MCF 10A (cell line): ENCODE results near the gene LIPN. TPM values are rescaled to one million over a fixed set of nuclear protein-coding genes. Genes with fewer than 3 reads are reported as not detected.
A peak's percentile ranks its signal among the peaks of the same experiment; 100 is the strongest.

Experiments used
- BruUV-seq: library from RNA; stranded (reverse); fragments of 400-500 nt; replicated peaks from 2 replicates; lab custom pipeline; 2021; lab: Mats Ljungman, UMichigan
- CTCF ChIA-PET: fragments of 300-600 bp; sonication (Branson Sonifier 250); formaldehyde crosslinking; extraction: SDS; loops from one replicate; lab custom pipeline; 2021; ENCODE audit warnings: antibody characterized with exemption, inconsistent platforms; lab: Yijun Ruan, JAX
- POLR2A ChIA-PET: fragments of 300-600, 350-650 bp; sonication (Branson Sonifier 250); formaldehyde crosslinking; extraction: SDS; loops from one replicate; lab custom pipeline; 2020; ENCODE audit warnings: antibody characterized with exemption, inconsistent platforms; lab: Yijun Ruan, JAX
- DNase-seq: peaks from one replicate; pipeline ENCODE4 v3.0.0-alpha.2; 2018; ENCODE audit not compliant: unreplicated experiment
- H3K27ac Mint-ChIP-seq: one replicate; pipeline ENCODE4 v1.8.0; 2022; ENCODE audit warnings: mild to moderate bottlenecking, low read depth, mixed read lengths; ENCODE audit not compliant: unreplicated experiment
- H3K27me3 Mint-ChIP-seq: one replicate; pipeline ENCODE4 v1.8.0; 2022; ENCODE audit warnings: mixed read lengths; ENCODE audit not compliant: insufficient read depth, unreplicated experiment
- H3K36me3 Mint-ChIP-seq: one replicate; pipeline ENCODE4 v1.8.0; 2022; ENCODE audit warnings: mild to moderate bottlenecking, moderate library complexity, mixed read lengths; ENCODE audit not compliant: insufficient read depth, unreplicated experiment
- H3K4me1 Mint-ChIP-seq: one replicate; pipeline ENCODE4 v1.8.0; 2022; ENCODE audit warnings: mixed read lengths; ENCODE audit not compliant: insufficient read depth, unreplicated experiment
- H3K4me3 Mint-ChIP-seq: one replicate; pipeline ENCODE4 v1.8.0; 2022; ENCODE audit warnings: mild to moderate bottlenecking, moderate library complexity, mixed read lengths; ENCODE audit not compliant: unreplicated experiment
- H3K9me3 Mint-ChIP-seq: one replicate; pipeline ENCODE4 v1.8.0; 2022; ENCODE audit warnings: mixed read lengths; ENCODE audit not compliant: unreplicated experiment
- CTCF ChIP-seq: fragments of 200-600 bp; IDR thresholded peaks from one replicate; pipeline ENCODE4 v1.8.0; 2022; ENCODE audit warnings: antibody characterized with exemption, mild to moderate bottlenecking; ENCODE audit not compliant: unreplicated experiment
- intact Hi-C: fragments of 100-400 bp; cut with micrococcal nuclease; formaldehyde crosslinking; loops from 2 replicates; pipeline ENCODE4 v1.14.1; 2022
- total RNA-seq: library from RNA; stranded (reverse); gene quantifications from 2 replicates; pipeline ENCODE4 v1.2.3, GENCODE V29; 2022

Gene LIPN
- total RNA-seq, 1 experiment from 2014 or later, result not detected

- no TSS peak for BruUV-seq
- H3K27ac Mint-ChIP-seq, result no peak overlapping the region
- no peaks in the 10 kb centered on the region for H3K27me3 Mint-ChIP-seq
- ChIA-PET POLR2A (no interaction called here), CTCF (interaction anchor here (0.8 to 0.9 kb wide), 3 partner anchors 41 to 156 kb away, joined by 3 to 5 read pairs (median 3); no protein-coding TSS in a partner anchor)
- DNase-seq, result no peak
- no peaks in the 10 kb centered on the region for H3K4me1 Mint-ChIP-seq
- H3K36me3 Mint-ChIP-seq, result no peaks in the 10 kb centered on the region
- intact Hi-C loops, result no loop called here
- no peak overlapping the region for H3K4me3 Mint-ChIP-seq
- TF ChIP-seq CTCF, result no peak
- H3K9me3 Mint-ChIP-seq, result no peaks in the 10 kb centered on the region
Measured at GRCh38 chr10:88769384-88769783, 9.6 kb downstream of the LIPN start.

- CTCF ChIA-PET, result interaction anchor here (0.6 to 1.3 kb wide), 5 partner anchors 28 to 270 kb away, joined by 3 to 7 read pairs (median 4); no protein-coding TSS in a partner anchor
- BruUV-seq, result no TSS peak
- H3K4me3 Mint-ChIP-seq, result no peak overlapping the region
- no peak for TF ChIP-seq CTCF
- H3K4me1 Mint-ChIP-seq, result peaks cover 9% of the 10 kb centered on the region
- H3K9me3 Mint-ChIP-seq, result no peaks in the 10 kb centered on the region
- peak; percentile 29 for DNase-seq
- H3K36me3 Mint-ChIP-seq, result no peaks in the 10 kb centered on the region
- no peak overlapping the region for H3K27ac Mint-ChIP-seq
- POLR2A ChIA-PET, result interaction anchor here (0.9 to 1.5 kb wide), 3 partner anchors 11 to 215 kb away, joined by 3 to 6 read pairs (median 4); no protein-coding TSS in a partner anchor
- intact Hi-C loops, result no loop called here
- no peaks in the 10 kb centered on the region for H3K27me3 Mint-ChIP-seq
Measured at GRCh38 chr10:88781206-88781605, 21.4 kb downstream of the LIPN start.

GRCh38 chr10:88782222-88782621 is 22.4 kb downstream of the LIPN start:
- TF ChIP-seq CTCF, result no peak
- no peak for DNase-seq
- no peaks in the 10 kb centered on the region for H3K9me3 Mint-ChIP-seq
- H3K27me3 Mint-ChIP-seq, result no peaks in the 10 kb centered on the region
- POLR2A ChIA-PET, result no interaction called here
- H3K4me3 Mint-ChIP-seq, result no peak overlapping the region
- CTCF ChIA-PET, result interaction anchor here (1.3 kb wide), 1 partner anchor 27 kb away, joined by 4 read pairs; no protein-coding TSS in a partner anchor
- intact Hi-C loops, result no loop called here
- BruUV-seq, result no TSS peak
- peaks cover 9% of the 10 kb centered on the region for H3K4me1 Mint-ChIP-seq
- H3K36me3 Mint-ChIP-seq, result no peaks in the 10 kb centered on the region
- no peak overlapping the region for H3K27ac Mint-ChIP-seq

- Mint-ChIP-seq H3K9me3 (no peaks in the 10 kb centered on the region), H3K27ac (no peak overlapping the region), H3K4me1 (peaks cover 9% of the 10 kb centered on the region), H3K27me3 (no peaks in the 10 kb centered on the region), H3K36me3 (no peaks in the 10 kb centered on the region), H3K4me3 (no peak overlapping the region)
- BruUV-seq, result no TSS peak
- no peak for TF ChIP-seq CTCF
- POLR2A ChIA-PET, result interaction anchor here (0.6 kb wide), 1 partner anchor 86 kb away, joined by 4 read pairs; no protein-coding TSS in a partner anchor
- CTCF ChIA-PET, result no interaction called here
- intact Hi-C loops, result no loop called here
- no peak for DNase-seq
Measured at GRCh38 chr10:88783724-88784123, 23.9 kb downstream of the LIPN start.
